OCI-LY1 (cell line): ENCODE measurements around the gene ARHGAP44.

Source experiments
- H2AFZ ChIP-seq: fragments of 200-600 bp; sonication (generic), shearing (Covaris generic); 2 replicates; pipeline ENCODE4 v1.6.0; 2014; ENCODE audit warnings: antibody characterized with exemption, mild to moderate bottlenecking, low read length
- H3F3A ChIP-seq: fragments of 200-600 bp; sonication (generic), shearing (Covaris generic); 2 replicates; pipeline ENCODE4 v1.6.0; 2014; ENCODE audit warnings: mild to moderate bottlenecking, antibody characterized with exemption, low read length, moderate library complexity; ENCODE audit not compliant: insufficient read depth
- H3K27ac ChIP-seq: fragments of 200-600 bp; sonication (generic); 2 replicates; pipeline ENCODE4 v1.5.1; 2014; ENCODE audit warnings: low read length, mixed run types, mild to moderate bottlenecking, low read depth; ENCODE audit not compliant: poor library complexity, severe bottlenecking
- H3K27me3 ChIP-seq: fragments of 200-600 bp; sonication (generic); 2 replicates; pipeline ENCODE4 v1.6.0; 2014; ENCODE audit warnings: antibody characterized with exemption, mild to moderate bottlenecking, low read length, moderate library complexity; ENCODE audit not compliant: insufficient read depth
- H3K36me3 ChIP-seq: fragments of 200-600 bp; sonication (generic); 2 replicates; pipeline ENCODE4 v1.6.1; 2014; ENCODE audit warnings: mild to moderate bottlenecking, antibody characterized with exemption, low read length, moderate library complexity, mixed read lengths; ENCODE audit not compliant: insufficient read depth
- H3K4me1 ChIP-seq: fragments of 200-600 bp; sonication (generic); 2 replicates; pipeline ENCODE4 v1.5.1; 2014; ENCODE audit warnings: mild to moderate bottlenecking, low read length, moderate library complexity; ENCODE audit not compliant: insufficient read depth, severe bottlenecking
- H3K4me2 ChIP-seq: fragments of 200-600 bp; sonication (generic), shearing (Covaris generic); 2 replicates; pipeline ENCODE4 v1.6.1; 2014; ENCODE audit warnings: low read length
- H3K4me3 ChIP-seq: fragments of 200-600 bp; sonication (generic); 2 replicates; pipeline ENCODE4 v1.5.1; 2014; ENCODE audit warnings: low read length, low read depth, mild to moderate bottlenecking, mixed read lengths; ENCODE audit not compliant: poor library complexity, severe bottlenecking
- H3K79me2 ChIP-seq: fragments of 200-600 bp; shearing (Covaris generic); 2 replicates; pipeline ENCODE4 v1.6.1; 2016; ENCODE audit warnings: mixed run types, low read length, mixed read lengths; ENCODE audit not compliant: insufficient read depth
- H3K9ac ChIP-seq: fragments of 200-600 bp; sonication (generic), shearing (Covaris generic); 2 replicates; pipeline ENCODE4 v1.6.1; 2014; ENCODE audit warnings: mild to moderate bottlenecking, low read length, mixed read lengths
- H3K9me2 ChIP-seq: fragments of 200-600 bp; sonication (generic), shearing (Covaris generic); 2 replicates; pipeline ENCODE4 v1.6.1; 2014; ENCODE audit warnings: low read depth, mild to moderate bottlenecking, low read length, mixed read lengths
- H3K9me3 ChIP-seq: fragments of 200-600 bp; shearing (Covaris generic); 2 replicates; pipeline ENCODE4 v1.6.1; 2014; ENCODE audit warnings: low read length, mixed read lengths
- H4K20me1 ChIP-seq: fragments of 200-600 bp; sonication (generic), shearing (Covaris generic); 2 replicates; pipeline ENCODE4 v1.6.0; 2016; ENCODE audit warnings: mild to moderate bottlenecking, low read length; ENCODE audit not compliant: insufficient read depth
- CTCF ChIP-seq: fragments of 200-600 bp; sonication (generic), shearing (Covaris generic); IDR thresholded peaks from 2 replicates; pipeline ENCODE4 v1.5.1; 2017; ENCODE audit warnings: mild to moderate bottlenecking, antibody characterized with exemption, low read length, moderate library complexity, mixed read lengths
- EZH2 ChIP-seq: fragments of 200-600 bp; sonication (generic), shearing (Covaris generic); IDR thresholded peaks from 2 replicates; pipeline ENCODE4 v1.8.0; 2017; ENCODE audit warnings: borderline replicate concordance, mixed run types, mild to moderate bottlenecking, antibody characterized with exemption, low read length, moderate library complexity, mixed read lengths

The ARHGAP44 gene

GRCh38 chr17:12990041-12990808 is 200.9 kb downstream of the ARHGAP44 start:
- H3K4me1 ChIP-seq = no peaks in the 10 kb centered on the region
- no peaks in the 10 kb centered on the region for H4K20me1 ChIP-seq
- H2AFZ ChIP-seq = no peak overlapping the region
- no peak overlapping the region for H3K9ac ChIP-seq
- no peak overlapping the region for H3K4me3 ChIP-seq
- no peak overlapping the region for H3K4me2 ChIP-seq
- H3K9me2 ChIP-seq = no peaks in the 10 kb centered on the region
- H3K27me3 ChIP-seq = no peaks in the 10 kb centered on the region
- H3K27ac ChIP-seq = no peak overlapping the region
- TF ChIP-seq EZH2 (no peak), CTCF (no peak)
- H3F3A ChIP-seq = no peaks in the 10 kb centered on the region
- peaks cover 56% of the 10 kb centered on the region for H3K36me3 ChIP-seq
- no peaks in the 10 kb centered on the region for H3K79me2 ChIP-seq
- no peaks in the 10 kb centered on the region for H3K9me3 ChIP-seq

GRCh38 chr17:12990926-12991325 is 201.6 kb downstream of the ARHGAP44 start:
- Histone ChIP-seq H3K9me3 (no peaks in the 10 kb centered on the region), H3F3A (no peaks in the 10 kb centered on the region), H4K20me1 (no peaks in the 10 kb centered on the region), H3K4me3 (no peak overlapping the region), H2AFZ (no peak overlapping the region), H3K27me3 (no peaks in the 10 kb centered on the region), H3K36me3 (peaks cover 63% of the 10 kb centered on the region), H3K9me2 (no peaks in the 10 kb centered on the region), H3K9ac (no peak overlapping the region), H3K4me1 (no peaks in the 10 kb centered on the region), H3K79me2 (no peaks in the 10 kb centered on the region), H3K4me2 (no peak overlapping the region), H3K27ac (no peak overlapping the region)
- TF ChIP-seq EZH2 (no peak), CTCF (no peak)

- Histone ChIP-seq H3F3A (no peaks in the 10 kb centered on the region), H3K36me3 (peaks cover 81% of the 10 kb centered on the region), H3K27ac (no peak overlapping the region), H3K27me3 (no peaks in the 10 kb centered on the region), H3K4me3 (no peak overlapping the region), H3K9me3 (no peaks in the 10 kb centered on the region), H3K79me2 (no peaks in the 10 kb centered on the region), H4K20me1 (no peaks in the 10 kb centered on the region), H3K9me2 (no peaks in the 10 kb centered on the region), H2AFZ (no peak overlapping the region), H3K9ac (no peak overlapping the region), H3K4me2 (no peak overlapping the region), H3K4me1 (no peaks in the 10 kb centered on the region)
- TF ChIP-seq CTCF (no peak), EZH2 (no peak)
Measured at GRCh38 chr17:12992676-12993075, 203.4 kb downstream of the ARHGAP44 start.
